NCI-H187 (cell line): ENCODE results near the gene ITFG2.
A peak's percentile ranks its signal among the peaks of the same experiment; 100 is the strongest.
"Not testable (repeated sequence)": the region's sequence is repeated elsewhere in the genome, so short reads cannot be mapped to it uniquely, and the experiment has no call there.

Source experiments
- DNase-seq, 2 experiments: peaks; one replicate each; lab custom pipeline; 2025; lab: John Stamatoyannopoulos, UW

ITFG2 gene

GRCh38 chr12:2812290-2813213, at the start of gene ITFG2:
Gene ITFG2, plus strand, starts transcription at chr12:2812668. Its CDS starts 93 bp downstream, at chr12:2812761.
- DNase-seq, result peak; percentile 94 to 96

- DNase-seq, result no peak
These were observed 48.1 kb upstream of the ITFG2 start for GRCh38 chr12:2764398-2764797.

- no peak for DNase-seq
These were observed 47.4 kb upstream of the ITFG2 start for GRCh38 chr12:2765052-2765451.

GRCh38 chr12:2765608-2766007, 46.9 kb upstream of the ITFG2 start:
- no peak for DNase-seq

GRCh38 chr12:2768224-2768961, 44.1 kb upstream of the ITFG2 start:
- no peak for DNase-seq

GRCh38 chr12:2769866-2770533, 42.5 kb upstream of the ITFG2 start:
- DNase-seq, result no peak

GRCh38 chr12:2770544-2770943, 41.9 kb upstream of the ITFG2 start:
- not testable (repeated sequence) for DNase-seq

- no peak for DNase-seq
These were observed 40.1 kb upstream of the ITFG2 start for GRCh38 chr12:2772370-2772769.

GRCh38 chr12:2773199-2773875, 39.1 kb upstream of the ITFG2 start:
- no peak for DNase-seq

GRCh38 chr12:2775431-2775830, 37.0 kb upstream of the ITFG2 start:
- DNase-seq, result no peak

GRCh38 chr12:2776129-2776806, 36.2 kb upstream of the ITFG2 start:
- DNase-seq, result no peak

GRCh38 chr12:2779281-2779680, 33.2 kb upstream of the ITFG2 start:
- no peak for DNase-seq

- DNase-seq, result peak; percentile 12 to 51
These were observed 28.4 kb upstream of the ITFG2 start for GRCh38 chr12:2783936-2784600.

- no peak for DNase-seq
These were observed 27.5 kb upstream of the ITFG2 start for GRCh38 chr12:2785017-2785416.

- no peak for DNase-seq
These were observed 21.4 kb upstream of the ITFG2 start for GRCh38 chr12:2791089-2791488.

- DNase-seq, result no peak
These were observed 19.6 kb upstream of the ITFG2 start for GRCh38 chr12:2792671-2793500.

- no peak for DNase-seq
These were observed 18.9 kb upstream of the ITFG2 start for GRCh38 chr12:2793561-2793960.

GRCh38 chr12:2794191-2794735, 18.2 kb upstream of the ITFG2 start:
- DNase-seq, result no peak

- peak; percentile 13 to 66 for DNase-seq
These were observed 17.7 kb upstream of the ITFG2 start, which contains the start of gene FKBP4 for GRCh38 chr12:2794736-2795289. Gene FKBP4, plus strand, starts transcription at chr12:2794970. Its CDS starts 170 bp downstream, at chr12:2795140.
